Duodenal mucosa (tissue), 2 donors: ENCODE results near the gene PPP1CB.

Experiments used
- H3K27ac ChIP-seq: one replicate; pipeline ENCODE4 v1.7.0; 2013; ENCODE audit warnings: low read depth, low read length
- H3K27me3 ChIP-seq, 2 donors: one replicate each; pipeline ENCODE4 v1.7.0; 2013; ENCODE audit warnings: low read length in 2 of 2, control low read depth in 1 of 2; ENCODE audit not compliant: insufficient read depth in 2 of 2, control insufficient read depth in 1 of 2
- H3K36me3 ChIP-seq, 2 donors: one replicate each; pipeline ENCODE4 v1.7.0; 2013; ENCODE audit warnings: low read length in 2 of 2, control low read depth in 1 of 2; ENCODE audit not compliant: insufficient read depth in 2 of 2, control insufficient read depth in 1 of 2
- H3K4me1 ChIP-seq, 2 donors: one replicate each; pipeline ENCODE4 v1.7.0; 2013; ENCODE audit warnings: low read length in 2 of 2, control low read depth in 1 of 2; ENCODE audit not compliant: insufficient read depth in 2 of 2, control insufficient read depth in 1 of 2
- H3K4me3 ChIP-seq, 2 donors: one replicate each; pipeline ENCODE4 v1.7.0; 2013; ENCODE audit warnings: low read length in 2 of 2, low read depth in 1 of 2
- H3K9ac ChIP-seq, 2 donors: one replicate each; pipeline ENCODE4 v1.7.0; 2013; ENCODE audit warnings: low read length in 2 of 2, low read depth in 1 of 2
- H3K9me3 ChIP-seq, 2 donors: one replicate each; pipeline ENCODE4 v1.7.0; 2013; ENCODE audit warnings: low read length in 2 of 2, control low read depth in 1 of 2; ENCODE audit not compliant: control insufficient read depth in 1 of 2

PPP1CB gene

GRCh38 chr2:28809927-28810326 is 58.3 kb downstream of the PPP1CB start:
- H3K27ac ChIP-seq, result no peak overlapping the region
- peak overlapping the region in 1 of 2 donors; percentile 26 for H3K9ac ChIP-seq
- H3K4me3 ChIP-seq, result peak overlapping the region; percentile 55 to 68

GRCh38 chr2:28810384-28811285 is 59.0 kb downstream of the PPP1CB start, which contains the start of gene SPDYA:
TSS of gene SPDYA (plus strand) at chr2:28810834. CDS start at chr2:28816015, 5,181 bp downstream.
- Histone ChIP-seq H3K4me1 (peaks cover 5 to 16% of the 10 kb centered on the region in 2 donors), H3K36me3 (peaks cover 4 to 8% of the 10 kb centered on the region in 2 donors), H3K27me3 (no peaks in the 10 kb centered on the region), H3K9ac (peak within 1 kb of the TSS in 1 of 2 donors; percentile 26), H3K4me3 (peak within 1 kb of the TSS; percentile 57 to 68), H3K27ac (no peak within 1 kb of the TSS), H3K9me3 (no peaks in the 10 kb centered on the region)

More at GRCh38 chr2:28809927-28810326, 58.3 kb downstream of the PPP1CB start:
- Histone ChIP-seq H3K9me3 (no peaks in the 10 kb centered on the region), H3K4me1 (peaks cover 5 to 16% of the 10 kb centered on the region in 2 donors), H3K36me3 (peaks cover 5 to 12% of the 10 kb centered on the region in 2 donors), H3K27me3 (no peaks in the 10 kb centered on the region)

GRCh38 chr2:28818053-28818452 is 66.4 kb downstream of the PPP1CB start:
- H3K9me3 ChIP-seq, result no peaks in the 10 kb centered on the region
- no peaks in the 10 kb centered on the region for H3K36me3 ChIP-seq
- H3K27me3 ChIP-seq, result no peaks in the 10 kb centered on the region
- no peak overlapping the region for H3K4me3 ChIP-seq
- H3K9ac ChIP-seq, result no peak overlapping the region
- H3K27ac ChIP-seq, result no peak overlapping the region
- no peaks in the 10 kb centered on the region for H3K4me1 ChIP-seq

DNA sequence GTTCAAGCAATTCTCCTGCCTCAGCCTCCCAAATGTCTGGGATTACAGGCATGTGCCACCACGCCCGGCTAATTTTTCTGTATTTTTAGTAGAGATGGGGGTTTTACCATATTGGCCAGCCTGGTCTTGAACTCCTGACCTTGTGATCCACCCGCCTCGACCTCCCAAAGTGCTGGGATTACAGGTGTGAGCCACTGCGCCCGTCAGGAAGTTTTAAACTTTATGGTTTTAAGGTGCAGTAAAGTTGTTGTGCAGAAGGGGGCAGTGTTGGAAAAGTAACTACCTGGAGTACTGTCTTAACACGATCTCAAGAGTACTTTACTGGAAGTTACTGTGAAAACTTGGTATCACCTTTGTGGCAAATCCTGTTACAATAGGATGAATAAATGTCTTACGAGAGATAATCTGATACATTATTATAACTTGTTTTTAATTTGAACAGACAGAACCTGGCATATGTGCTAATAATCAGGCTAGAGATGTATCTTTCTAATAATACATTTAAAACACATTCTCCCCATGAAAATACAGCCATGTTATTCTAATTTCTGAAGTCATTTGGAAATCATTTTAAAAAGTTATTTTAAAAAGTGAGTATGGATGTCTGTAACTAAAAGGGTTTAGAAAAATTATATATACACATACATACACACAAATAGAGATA is 69.8 kb downstream of the PPP1CB start:
- H3K9me3 ChIP-seq, result no peaks in the 10 kb centered on the region
- H3K27ac ChIP-seq, result no peak overlapping the region
- H3K9ac ChIP-seq, result no peak overlapping the region
- no peak overlapping the region for H3K4me3 ChIP-seq
- H3K4me1 ChIP-seq, result no peaks in the 10 kb centered on the region
- H3K27me3 ChIP-seq, result no peaks in the 10 kb centered on the region
- no peaks in the 10 kb centered on the region for H3K36me3 ChIP-seq

- Histone ChIP-seq H3K4me1 (no peaks in the 10 kb centered on the region), H3K27ac (no peak overlapping the region), H3K27me3 (no peaks in the 10 kb centered on the region), H3K9me3 (no peaks in the 10 kb centered on the region), H3K9ac (no peak overlapping the region), H3K36me3 (no peaks in the 10 kb centered on the region), H3K4me3 (no peak overlapping the region)
These were observed 70.4 kb downstream of the PPP1CB start for GRCh38 chr2:28822036-28822435.

DNA sequence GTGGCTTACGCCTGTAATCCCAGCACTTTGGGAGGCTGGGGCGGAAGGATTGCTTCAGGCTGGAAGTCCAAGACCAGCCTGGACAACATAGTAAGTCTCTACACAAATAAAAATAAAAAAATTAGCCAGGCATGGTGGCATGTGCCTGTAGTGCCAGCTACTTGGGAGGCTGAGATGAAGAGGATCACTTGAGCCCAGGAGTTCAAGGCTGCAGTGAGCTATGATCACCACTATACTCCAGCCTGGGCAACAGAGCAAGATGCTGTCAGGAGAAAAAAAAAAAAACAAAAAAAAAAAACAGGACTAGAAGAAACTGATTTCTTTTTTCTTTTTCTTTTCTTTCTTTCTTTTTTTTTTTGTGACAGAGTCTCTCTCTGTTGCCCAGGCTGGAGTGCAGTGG is 72.6 kb downstream of the PPP1CB start:
- no peaks in the 10 kb centered on the region for H3K36me3 ChIP-seq
- no peaks in the 10 kb centered on the region for H3K27me3 ChIP-seq
- no peak overlapping the region for H3K27ac ChIP-seq
- H3K4me3 ChIP-seq, result no peak overlapping the region
- H3K9ac ChIP-seq, result no peak overlapping the region
- H3K9me3 ChIP-seq, result no peaks in the 10 kb centered on the region
- H3K4me1 ChIP-seq, result no peaks in the 10 kb centered on the region

DNA sequence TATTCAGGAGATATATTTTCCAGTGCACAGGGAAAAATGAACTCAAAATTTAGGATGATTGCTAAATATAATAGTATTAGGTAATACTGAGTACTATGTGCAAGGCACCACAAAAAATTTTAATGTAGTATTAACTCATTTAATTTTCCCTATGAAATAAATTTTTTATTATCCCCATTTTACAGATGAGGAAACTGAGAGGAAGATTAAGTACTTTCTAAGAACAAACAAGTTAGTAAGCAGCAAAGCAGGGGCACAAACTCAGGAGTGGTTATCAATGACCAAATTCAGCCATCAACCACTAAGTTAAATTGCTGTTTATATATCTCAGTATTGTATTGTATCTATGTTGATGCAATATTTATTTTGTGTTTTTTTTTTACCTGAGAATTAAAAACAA is 73.2 kb downstream of the PPP1CB start:
- H3K27me3 ChIP-seq, result no peaks in the 10 kb centered on the region

GRCh38 chr2:28828382-28828781 is 76.8 kb downstream of the PPP1CB start:
- Histone ChIP-seq H3K9me3 (no peaks in the 10 kb centered on the region), H3K27ac (no peak overlapping the region), H3K4me3 (no peak overlapping the region), H3K4me1 (no peaks in the 10 kb centered on the region), H3K9ac (no peak overlapping the region), H3K27me3 (no peaks in the 10 kb centered on the region), H3K36me3 (no peaks in the 10 kb centered on the region)

More for the DNA sequence above, 73.2 kb downstream of the PPP1CB start:
- Histone ChIP-seq H3K4me1 (no peaks in the 10 kb centered on the region), H3K9ac (no peak overlapping the region), H3K9me3 (no peaks in the 10 kb centered on the region), H3K4me3 (no peak overlapping the region), H3K27ac (no peak overlapping the region), H3K36me3 (no peaks in the 10 kb centered on the region)

GRCh38 chr2:28833740-28834470 is 82.3 kb downstream of the PPP1CB start:
- Histone ChIP-seq H3K27me3 (no peaks in the 10 kb centered on the region), H3K4me3 (no peak overlapping the region), H3K27ac (no peak overlapping the region), H3K9ac (no peak overlapping the region), H3K4me1 (no peaks in the 10 kb centered on the region), H3K36me3 (no peaks in the 10 kb centered on the region), H3K9me3 (no peaks in the 10 kb centered on the region)

- Histone ChIP-seq H3K4me3 (no peak overlapping the region), H3K9ac (no peak overlapping the region), H3K27me3 (no peaks in the 10 kb centered on the region), H3K4me1 (no peaks in the 10 kb centered on the region), H3K9me3 (no peaks in the 10 kb centered on the region), H3K27ac (no peak overlapping the region), H3K36me3 (no peaks in the 10 kb centered on the region)
These were observed 84.2 kb downstream of the PPP1CB start for GRCh38 chr2:28835781-28836180.
